ENCODE results near the gene SNTG2. TPM values are rescaled to one million over a fixed set of nuclear protein-coding genes. Genes with fewer than 3 reads are reported as not detected.

The SNTG2 gene
- total RNA-seq, 1 donor, result under 0.01 TPM

- no peak for TF ChIP-seq CTCF (IDR thresholded peaks at IDR 0.05; ENCODE audit: insufficient read depth, low read depth, low read length)
- no peak for DNase-seq (ENCODE audit: low read depth)
- H3K4me3 ChIP-seq (ENCODE audit: low read depth, low read length), result no peak overlapping the region
Measured at GRCh38 chr2:1010415-1010930, 59.8 kb downstream of the SNTG2 start.

GRCh38 chr2:1011006-1011405 is 60.4 kb downstream of the SNTG2 start:
- TF ChIP-seq CTCF (IDR thresholded peaks at IDR 0.05; ENCODE audit: insufficient read depth, low read depth, low read length), result no peak
- DNase-seq (ENCODE audit: low read depth), result no peak

GRCh38 chr2:1011985-1012384 is 61.3 kb downstream of the SNTG2 start:
- DNase-seq (ENCODE audit: low read depth), result no peak
- no peak for TF ChIP-seq CTCF (IDR thresholded peaks at IDR 0.05; ENCODE audit: insufficient read depth, low read depth, low read length)

More at GRCh38 chr2:1011006-1011405, 60.4 kb downstream of the SNTG2 start:
- no peak overlapping the region for H3K4me3 ChIP-seq (ENCODE audit: low read depth, low read length)

GRCh38 chr2:1014802-1015201 is 64.2 kb downstream of the SNTG2 start:
- no peak overlapping the region for H3K4me3 ChIP-seq (ENCODE audit: low read depth, low read length)
- no peak for TF ChIP-seq CTCF (IDR thresholded peaks at IDR 0.05; ENCODE audit: insufficient read depth, low read depth, low read length)
- no peak for DNase-seq (ENCODE audit: low read depth)

More at GRCh38 chr2:1011985-1012384, 61.3 kb downstream of the SNTG2 start:
- no peak overlapping the region for H3K4me3 ChIP-seq (ENCODE audit: low read depth, low read length)

- no peak overlapping the region for H3K4me3 ChIP-seq (ENCODE audit: low read depth, low read length)
- no peak for TF ChIP-seq CTCF (IDR thresholded peaks at IDR 0.05; ENCODE audit: insufficient read depth, low read depth, low read length)
- no peak for DNase-seq (ENCODE audit: low read depth)
Measured at GRCh38 chr2:1016500-1016899, 65.9 kb downstream of the SNTG2 start.

GRCh38 chr2:1017827-1018226 is 67.2 kb downstream of the SNTG2 start:
- no peak overlapping the region for H3K4me3 ChIP-seq (ENCODE audit: low read depth, low read length)
- no peak for DNase-seq (ENCODE audit: low read depth)
- TF ChIP-seq CTCF (IDR thresholded peaks at IDR 0.05; ENCODE audit: insufficient read depth, low read depth, low read length), result no peak

GRCh38 chr2:1020206-1020605 is 69.6 kb downstream of the SNTG2 start:
- no peak overlapping the region for H3K4me3 ChIP-seq (ENCODE audit: low read depth, low read length)
- DNase-seq (ENCODE audit: low read depth), result no peak
- no peak for TF ChIP-seq CTCF (IDR thresholded peaks at IDR 0.05; ENCODE audit: insufficient read depth, low read depth, low read length)
